ENCODE measurements around the gene EPC1.

DNA sequence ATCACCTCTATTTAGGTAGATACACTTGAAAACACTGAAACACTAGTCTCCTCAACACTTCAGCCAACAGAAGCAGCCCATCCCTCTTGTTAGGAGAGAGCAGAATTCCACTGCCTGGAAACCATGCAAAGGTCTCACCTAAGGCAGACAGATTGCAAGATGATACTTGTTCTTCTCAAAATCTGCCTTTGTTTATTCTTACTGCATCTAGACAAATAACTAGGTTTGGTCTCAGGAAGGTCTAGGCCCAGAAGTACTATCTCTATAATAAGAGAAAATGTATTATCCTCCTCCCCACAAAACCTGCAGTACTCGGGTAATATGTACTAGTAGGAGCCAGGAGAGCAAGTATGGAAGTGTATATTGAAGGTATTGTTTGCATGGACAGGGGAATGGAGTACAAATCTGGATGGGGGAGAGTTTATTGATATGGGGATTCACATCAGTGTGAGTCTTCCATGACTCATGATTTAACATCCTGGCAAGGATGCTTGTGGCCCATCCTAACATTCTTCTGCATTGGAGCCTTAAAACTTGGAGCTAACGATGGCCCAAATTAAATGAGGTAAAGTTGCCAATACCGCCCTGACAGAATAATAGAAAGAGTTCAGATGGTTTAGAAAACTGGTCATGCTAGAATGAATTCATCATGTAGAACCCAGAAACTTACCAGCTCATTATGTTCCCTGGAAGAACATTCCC lies 109.2 kb downstream of the EPC1 start:
- TF ChIP-seq, protein P1, sequence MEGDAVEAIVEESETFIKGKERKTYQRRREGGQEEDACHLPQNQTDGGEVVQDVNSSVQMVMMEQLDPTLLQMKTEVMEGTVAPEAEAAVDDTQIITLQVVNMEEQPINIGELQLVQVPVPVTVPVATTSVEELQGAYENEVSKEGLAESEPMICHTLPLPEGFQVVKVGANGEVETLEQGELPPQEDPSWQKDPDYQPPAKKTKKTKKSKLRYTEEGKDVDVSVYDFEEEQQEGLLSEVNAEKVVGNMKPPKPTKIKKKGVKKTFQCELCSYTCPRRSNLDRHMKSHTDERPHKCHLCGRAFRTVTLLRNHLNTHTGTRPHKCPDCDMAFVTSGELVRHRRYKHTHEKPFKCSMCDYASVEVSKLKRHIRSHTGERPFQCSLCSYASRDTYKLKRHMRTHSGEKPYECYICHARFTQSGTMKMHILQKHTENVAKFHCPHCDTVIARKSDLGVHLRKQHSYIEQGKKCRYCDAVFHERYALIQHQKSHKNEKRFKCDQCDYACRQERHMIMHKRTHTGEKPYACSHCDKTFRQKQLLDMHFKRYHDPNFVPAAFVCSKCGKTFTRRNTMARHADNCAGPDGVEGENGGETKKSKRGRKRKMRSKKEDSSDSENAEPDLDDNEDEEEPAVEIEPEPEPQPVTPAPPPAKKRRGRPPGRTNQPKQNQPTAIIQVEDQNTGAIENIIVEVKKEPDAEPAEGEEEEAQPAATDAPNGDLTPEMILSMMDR (IDR thresholded peaks at IDR 0.05) = no peak
- TF ChIP-seq EZH2 (IDR thresholded peaks at IDR 0.05) = no peak

All from neural progenitor cell (in vitro differentiated cells).